Glomerular visceral epithelial cell (primary cell): ENCODE results near the gene AQP6.
A peak's percentile ranks its signal among the peaks of the same experiment; 100 is the strongest.

Experiments used
- DNase-seq: peaks from one replicate; pipeline ENCODE4 v3.0.0-alpha.2; 2016; ENCODE audit errors: extremely low spot score

AQP6 gene

DNA sequence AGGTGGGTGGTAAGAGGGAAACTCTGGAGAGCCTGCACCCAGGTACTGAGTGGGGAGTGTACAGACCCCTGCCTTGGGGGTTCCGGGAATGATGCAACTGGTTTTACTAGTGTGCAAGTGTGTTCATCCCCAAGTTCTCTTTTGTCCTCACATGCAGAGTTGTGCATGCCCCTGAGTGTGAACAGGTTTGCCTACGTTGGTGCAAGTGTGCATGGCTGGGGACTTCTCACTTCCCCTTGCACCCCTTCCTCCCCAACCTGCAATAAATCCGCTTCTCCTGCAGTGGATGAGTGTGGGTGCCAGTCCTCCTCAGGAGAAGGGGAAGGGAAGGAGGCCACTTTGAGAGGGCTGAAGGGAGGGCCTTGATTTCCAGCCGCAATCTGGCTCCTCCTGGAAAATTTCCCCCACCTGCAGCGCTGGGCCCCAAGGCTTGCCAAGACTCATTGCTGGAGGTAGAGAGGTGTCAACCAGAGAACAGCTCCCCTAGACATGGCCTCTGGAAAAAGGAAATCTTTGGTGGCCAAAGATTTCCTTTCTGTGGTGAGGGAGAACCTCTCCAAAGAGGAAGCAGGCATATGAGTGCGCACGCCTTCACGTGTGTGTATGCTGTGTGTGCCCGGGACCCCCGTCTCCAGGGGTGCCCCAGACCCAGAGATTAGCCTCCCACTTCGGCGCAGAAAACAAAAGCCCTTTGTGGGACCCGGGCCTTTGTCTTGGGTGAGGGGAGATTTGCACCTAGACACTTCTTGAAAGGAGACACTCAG, 16.7 kb upstream of the AQP6 start:
- no peak for DNase-seq

- peak; percentile 39 for DNase-seq
These were observed 15.8 kb upstream of the AQP6 start for GRCh38 chr12:49956663-49957569.

DNA sequence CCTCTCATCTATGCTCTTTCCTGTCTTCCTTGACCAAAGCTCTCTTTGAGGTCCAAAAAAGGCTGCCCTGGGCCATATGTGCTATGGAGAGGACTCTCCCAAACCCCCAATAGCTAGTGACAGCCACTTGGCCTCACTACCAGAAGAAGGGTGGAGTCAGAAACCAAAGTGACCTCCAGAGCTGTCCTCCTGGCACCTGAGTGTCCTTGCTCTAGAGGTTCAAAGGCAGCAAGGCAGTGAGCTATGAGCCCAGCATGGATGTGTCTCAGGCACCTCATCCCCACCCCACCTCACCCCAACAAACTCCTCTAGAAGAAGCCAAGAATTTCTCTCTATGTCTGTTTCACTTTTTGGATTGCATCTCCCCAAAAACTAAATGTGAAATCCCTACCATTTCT, 15.2 kb upstream of the AQP6 start:
- no peak for DNase-seq

DNA sequence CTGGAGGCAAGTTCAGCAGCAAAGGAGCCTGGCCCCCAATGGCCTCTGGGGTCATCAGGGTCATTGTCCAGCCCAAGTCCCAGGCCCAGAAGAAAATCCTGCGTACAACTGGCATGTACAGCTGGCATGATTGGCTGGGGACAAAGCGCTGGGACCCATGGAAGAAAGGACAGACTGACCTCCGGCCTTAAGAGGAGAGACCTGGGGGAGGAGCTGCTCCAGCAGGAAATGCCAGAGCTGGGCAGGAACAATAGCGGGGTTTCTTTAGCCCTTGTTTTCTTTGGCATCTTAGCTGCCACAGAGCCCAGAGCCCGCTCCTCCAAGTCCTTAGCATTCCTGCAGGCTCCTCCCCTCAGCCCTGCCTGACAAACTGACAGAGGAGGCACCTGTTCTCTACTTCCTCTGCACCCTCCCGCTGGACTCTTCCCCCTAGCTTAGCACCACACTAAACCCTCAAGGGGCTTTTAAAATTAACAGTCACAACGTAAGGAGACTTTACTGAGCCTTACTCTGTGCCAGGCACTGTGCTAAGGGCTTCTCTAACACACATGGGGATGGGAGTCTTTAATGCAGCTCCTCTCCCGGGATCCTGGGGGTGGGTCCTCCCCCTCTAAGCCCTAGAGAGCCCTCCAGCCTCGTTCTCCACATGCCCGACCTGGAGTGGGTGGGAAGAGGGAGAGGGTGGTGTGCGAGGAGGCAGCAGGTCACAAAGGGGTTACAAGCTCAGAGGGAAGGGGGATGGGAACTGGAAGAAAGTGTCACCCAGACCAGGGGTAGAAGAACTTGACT, 12.9 kb upstream of the AQP6 start:
- DNase-seq, result peak; percentile 58

- no peak for DNase-seq
These were observed 12.2 kb upstream of the AQP6 start for GRCh38 chr12:49960474-49961110.

GRCh38 chr12:49961111-49961922, 11.4 kb upstream of the AQP6 start, which contains the start of gene AQP5:
Gene AQP5, plus strand, starts transcription at chr12:49961872. Its CDS starts 146 bp downstream, at chr12:49962018.
- no peak for DNase-seq

GRCh38 chr12:49961993-49962764, 10.6 kb upstream of the AQP6 start:
- no peak for DNase-seq

- peak; percentile 84 for DNase-seq
These were observed 9.6 kb upstream of the AQP6 start for GRCh38 chr12:49962861-49963765.

DNA sequence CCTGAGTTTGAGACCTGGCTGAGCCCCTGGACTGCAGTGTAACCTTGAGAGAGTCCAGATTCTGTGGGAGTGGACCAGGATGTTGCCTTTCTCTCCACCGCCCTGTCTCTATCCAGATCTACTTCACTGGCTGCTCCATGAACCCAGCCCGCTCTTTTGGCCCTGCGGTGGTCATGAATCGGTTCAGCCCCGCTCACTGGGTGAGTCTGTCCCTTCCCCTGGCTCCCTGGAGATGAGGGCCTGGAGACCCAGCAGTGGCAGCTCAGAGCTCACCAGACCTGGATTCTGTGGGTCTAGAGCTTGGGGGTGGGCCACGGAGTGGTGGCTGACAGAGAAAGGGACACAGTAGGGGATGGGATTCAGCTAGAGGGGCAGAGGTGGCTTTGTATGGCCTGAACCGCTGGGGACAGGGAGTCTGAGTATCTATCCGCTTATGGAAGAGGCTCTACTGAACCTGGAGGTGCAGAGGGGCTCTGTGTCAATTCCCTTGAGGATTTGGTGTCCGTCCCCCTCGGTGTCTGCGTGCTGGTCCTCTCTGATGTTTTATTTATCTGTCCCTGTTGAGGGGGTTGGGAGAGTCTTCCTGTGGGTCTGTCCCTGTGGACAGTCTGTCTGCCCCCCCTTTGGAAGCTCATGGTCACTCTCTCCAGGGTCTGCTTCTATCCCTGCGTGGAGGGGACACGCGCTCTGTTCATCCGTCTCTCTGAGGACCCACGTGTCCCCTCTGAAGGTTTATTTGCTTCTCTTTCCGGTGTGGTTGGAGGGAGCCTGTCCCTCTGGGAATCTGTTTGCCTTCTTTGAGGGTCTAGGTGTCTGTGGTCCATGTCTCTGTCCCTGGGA, 8.6 kb upstream of the AQP6 start:
- no peak for DNase-seq

DNA sequence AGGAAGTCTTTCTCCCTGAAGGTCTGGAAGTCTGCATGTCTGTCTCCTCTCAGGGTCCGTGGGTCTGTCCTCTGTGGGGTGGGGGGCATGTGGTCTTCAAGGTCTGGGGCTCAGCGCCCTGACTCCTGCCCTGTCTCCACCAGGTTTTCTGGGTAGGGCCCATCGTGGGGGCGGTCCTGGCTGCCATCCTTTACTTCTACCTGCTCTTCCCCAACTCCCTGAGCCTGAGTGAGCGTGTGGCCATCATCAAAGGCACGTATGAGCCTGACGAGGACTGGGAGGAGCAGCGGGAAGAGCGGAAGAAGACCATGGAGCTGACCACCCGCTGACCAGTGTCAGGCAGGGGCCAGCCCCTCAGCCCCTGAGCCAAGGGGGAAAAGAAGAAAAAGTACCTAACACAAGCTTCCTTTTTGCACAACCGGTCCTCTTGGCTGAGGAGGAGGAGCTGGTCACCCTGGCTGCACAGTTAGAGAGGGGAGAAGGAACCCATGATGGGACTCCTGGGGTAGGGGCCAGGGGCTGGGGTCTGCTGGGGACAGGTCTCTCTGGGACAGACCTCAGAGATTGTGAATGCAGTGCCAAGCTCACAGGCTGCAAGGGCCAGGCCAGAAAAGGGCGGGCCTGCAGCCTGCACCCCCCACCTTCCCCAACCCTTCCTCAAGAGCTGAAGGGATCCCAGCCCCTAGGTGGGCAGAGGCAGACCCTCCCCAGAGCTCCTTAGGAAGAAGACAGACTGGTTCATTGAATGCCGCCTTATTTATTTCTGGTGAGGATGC, 7.7 kb upstream of the AQP6 start:
- no peak for DNase-seq

GRCh38 chr12:49965836-49966235, 6.9 kb upstream of the AQP6 start:
- no peak for DNase-seq

DNA sequence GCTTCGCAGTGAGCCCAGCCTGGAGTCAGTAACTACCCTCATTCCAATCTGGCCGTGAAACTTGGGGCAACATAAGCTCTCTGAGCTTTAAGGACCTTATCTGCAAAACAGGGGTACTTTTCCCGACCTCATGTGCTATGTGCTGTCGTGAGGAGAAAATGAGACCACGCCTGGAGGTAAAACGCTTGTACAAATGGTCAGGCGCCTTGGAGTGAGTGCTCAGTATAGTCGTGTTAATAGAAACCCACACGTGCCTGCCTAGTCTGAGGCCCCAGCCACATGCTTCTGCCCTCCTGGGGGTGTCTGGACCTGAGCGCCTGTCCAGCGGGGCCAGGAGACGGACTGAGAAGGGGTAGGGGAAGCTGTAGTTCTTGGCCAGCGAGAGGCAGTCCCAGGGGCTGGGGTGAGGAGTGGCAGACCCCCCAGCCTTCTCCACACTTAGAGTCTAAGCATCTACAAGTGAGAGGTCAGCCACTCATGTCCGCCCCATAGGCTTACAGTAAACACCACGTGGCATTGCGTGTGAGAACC, 6.2 kb upstream of the AQP6 start:
- no peak for DNase-seq

DNA sequence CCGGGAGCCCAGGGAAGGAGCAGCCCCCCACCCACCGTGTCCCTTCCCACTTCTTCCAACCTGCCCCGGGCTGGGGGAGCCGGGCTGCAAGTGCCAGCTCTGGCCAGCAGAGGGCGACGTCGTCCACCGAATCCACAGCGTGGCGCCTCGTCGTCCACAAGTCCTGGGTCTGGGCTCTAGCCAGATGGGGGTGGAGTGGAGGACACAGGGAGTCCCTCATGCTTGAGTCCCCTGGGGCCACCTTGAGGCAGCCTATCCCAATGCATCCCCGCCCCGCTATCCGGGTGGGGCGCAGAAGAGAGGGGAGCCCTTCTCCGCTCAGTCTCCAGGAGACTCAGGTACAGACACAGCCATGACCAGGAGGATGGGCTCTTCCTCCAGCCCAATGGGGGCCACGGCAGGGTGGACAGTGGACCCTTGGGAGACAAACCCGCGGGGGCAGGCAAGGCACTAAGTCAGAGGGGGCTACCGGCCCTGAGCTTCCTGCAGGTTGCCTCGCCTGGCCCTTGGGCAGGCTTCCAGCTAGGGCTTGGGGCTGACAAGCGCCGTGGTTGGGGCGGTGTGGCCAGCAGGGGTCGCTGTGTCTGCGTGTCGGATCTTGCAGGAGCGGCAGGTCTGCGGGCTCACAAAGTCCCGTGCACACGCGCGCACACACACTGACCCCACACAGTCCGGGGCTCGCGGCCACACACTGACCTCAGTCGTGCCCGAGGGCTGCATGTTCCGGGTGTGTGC, 5.5 kb upstream of the AQP6 start:
- peak; percentile 81 for DNase-seq

GRCh38 chr12:49967777-49968250, 4.9 kb upstream of the AQP6 start:
- DNase-seq, result no peak

DNA sequence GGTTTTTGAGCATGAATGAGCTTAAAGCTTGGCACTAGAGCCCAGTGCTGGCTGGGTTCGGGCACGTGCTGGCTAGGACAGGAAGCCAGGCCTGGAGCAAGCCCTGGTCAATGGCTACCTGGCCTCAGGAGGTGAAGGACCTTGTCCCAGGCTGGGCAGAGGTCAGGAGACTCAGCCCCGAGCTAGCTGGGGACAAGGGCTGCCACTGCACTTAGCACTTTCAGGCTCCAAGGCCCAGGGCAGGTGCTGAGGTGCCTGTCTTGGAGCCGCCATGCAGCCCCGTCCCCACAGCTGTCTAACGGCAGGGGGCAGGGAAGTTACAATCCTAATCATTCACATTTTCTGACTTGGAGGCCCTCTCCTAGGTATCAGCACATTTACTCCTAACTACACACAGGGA, 4.3 kb upstream of the AQP6 start:
- DNase-seq, result no peak

GRCh38 chr12:49969027-49969426, 3.7 kb upstream of the AQP6 start:
- no peak for DNase-seq
